ENCODE measurements around the gene SNUPN. TPM values are rescaled to one million over a fixed set of nuclear protein-coding genes. Genes with fewer than 3 reads are reported as not detected.

Gene SNUPN
- total and polyA plus RNA-seq, 10 of the 15 experiments (the other 5 are each of a cell fraction or from before 2014, with no cell fraction given), result 19.0 to 50.3 (median 32.5) TPM

DNA sequence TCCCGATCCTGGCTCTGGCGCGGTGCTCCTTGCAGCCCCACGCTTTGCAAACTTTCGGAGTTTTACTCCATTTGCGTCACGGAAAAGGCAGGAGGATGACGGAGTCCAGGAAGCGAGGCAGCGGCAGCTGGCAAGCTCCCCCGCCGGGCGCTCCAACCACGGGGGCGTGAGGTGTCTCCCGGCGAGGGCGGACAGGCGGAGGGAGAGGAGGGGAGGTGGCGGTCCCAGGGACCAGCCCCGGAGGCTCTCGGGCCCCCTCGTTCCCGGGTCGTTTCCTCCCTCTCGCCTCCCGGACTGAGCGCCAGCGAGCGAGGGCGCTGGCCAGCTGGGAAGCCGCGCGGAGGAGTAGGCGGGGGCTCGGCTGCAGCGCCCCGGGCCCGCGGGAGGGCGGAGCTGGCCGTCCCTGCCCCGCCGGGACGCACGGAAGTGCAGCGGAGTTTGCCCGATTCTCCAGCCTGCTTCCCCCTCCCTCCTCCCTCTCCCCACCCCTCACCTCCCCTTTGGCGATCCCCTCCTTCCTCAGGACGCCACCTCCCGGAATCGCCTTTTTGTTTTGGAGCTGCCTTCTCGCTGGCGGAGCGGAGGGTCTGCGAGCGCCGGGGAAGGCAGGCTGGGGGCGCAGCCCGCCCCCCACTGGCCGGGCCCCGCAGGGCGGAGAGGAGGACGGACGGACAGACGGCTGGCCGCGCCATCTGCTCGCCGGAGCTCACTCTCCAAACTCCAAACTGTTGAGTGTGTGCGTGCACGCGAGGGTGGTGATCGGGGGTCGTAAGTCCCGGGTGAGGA lies 22.0 kb upstream of the SNUPN start, which contains the start of gene SNX33 (continued):
- TF ChIP-seq, protein P1, sequence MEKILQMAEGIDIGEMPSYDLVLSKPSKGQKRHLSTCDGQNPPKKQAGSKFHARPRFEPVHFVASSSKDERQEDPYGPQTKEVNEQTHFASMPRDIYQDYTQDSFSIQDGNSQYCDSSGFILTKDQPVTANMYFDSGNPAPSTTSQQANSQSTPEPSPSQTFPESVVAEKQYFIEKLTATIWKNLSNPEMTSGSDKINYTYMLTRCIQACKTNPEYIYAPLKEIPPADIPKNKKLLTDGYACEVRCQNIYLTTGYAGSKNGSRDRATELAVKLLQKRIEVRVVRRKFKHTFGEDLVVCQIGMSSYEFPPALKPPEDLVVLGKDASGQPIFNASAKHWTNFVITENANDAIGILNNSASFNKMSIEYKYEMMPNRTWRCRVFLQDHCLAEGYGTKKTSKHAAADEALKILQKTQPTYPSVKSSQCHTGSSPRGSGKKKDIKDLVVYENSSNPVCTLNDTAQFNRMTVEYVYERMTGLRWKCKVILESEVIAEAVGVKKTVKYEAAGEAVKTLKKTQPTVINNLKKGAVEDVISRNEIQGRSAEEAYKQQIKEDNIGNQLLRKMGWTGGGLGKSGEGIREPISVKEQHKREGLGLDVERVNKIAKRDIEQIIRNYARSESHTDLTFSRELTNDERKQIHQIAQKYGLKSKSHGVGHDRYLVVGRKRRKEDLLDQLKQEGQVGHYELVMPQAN (conservative IDR thresholded peaks at IDR 0.05), result peak; percentile 74
- TF ChIP-seq NFYA (IDR thresholded peaks at IDR 0.05; ENCODE audit: borderline replicate concordance, low read depth, low read length) (no peak), POU2F2 (IDR thresholded peaks at IDR 0.05; ENCODE audit: borderline replicate concordance, low read depth, low read length) (no peak; the same call in 2 of the 3 replicates), RUNX3 (IDR thresholded peaks at IDR 0.05; ENCODE audit: low read length) (no peak), CHD4 (IDR thresholded peaks at IDR 0.05) (no peak), CREM (IDR thresholded peaks at IDR 0.05; ENCODE audit: low read depth) (no peak), WRNIP1 (IDR thresholded peaks at IDR 0.05; ENCODE audit: borderline replicate concordance, low read depth, low read length) (no peak), TCF7 (IDR thresholded peaks at IDR 0.05; ENCODE audit: borderline replicate concordance) (no peak), POLR2A (IDR thresholded peaks at IDR 0.05; ENCODE audit: low read depth, low read length) (peak; percentile 49; the same call in 1 of the 2 replicates), TCF12 (IDR thresholded peaks at IDR 0.05; ENCODE audit: low read depth, low read length) (0 out of 2 replicates have a peak, but pooled peaks have one; percentile 8), NR2C1 (IDR thresholded peaks at IDR 0.05) (no peak), TARDBP (IDR thresholded peaks at IDR 0.05; ENCODE audit: borderline replicate concordance) (no peak), STAT3 (IDR thresholded peaks at IDR 0.05; ENCODE audit: low read depth, low read length) (no peak), PML (IDR thresholded peaks at IDR 0.05; ENCODE audit: low read length) (no peak), ZZZ3 (IDR thresholded peaks at IDR 0.05; ENCODE audit: control insufficient read depth, insufficient read length, low read depth) (no peak), RAD21 (IDR thresholded peaks at IDR 0.05; ENCODE audit: insufficient read depth, low read depth, low read length) (peak; percentile 7; the same call in 1 of the 2 replicates), TCF3 (IDR thresholded peaks at IDR 0.05; ENCODE audit: borderline replicate concordance, insufficient read depth, low read depth, low read length) (no peak)
- TF ChIP-seq, protein P2, sequence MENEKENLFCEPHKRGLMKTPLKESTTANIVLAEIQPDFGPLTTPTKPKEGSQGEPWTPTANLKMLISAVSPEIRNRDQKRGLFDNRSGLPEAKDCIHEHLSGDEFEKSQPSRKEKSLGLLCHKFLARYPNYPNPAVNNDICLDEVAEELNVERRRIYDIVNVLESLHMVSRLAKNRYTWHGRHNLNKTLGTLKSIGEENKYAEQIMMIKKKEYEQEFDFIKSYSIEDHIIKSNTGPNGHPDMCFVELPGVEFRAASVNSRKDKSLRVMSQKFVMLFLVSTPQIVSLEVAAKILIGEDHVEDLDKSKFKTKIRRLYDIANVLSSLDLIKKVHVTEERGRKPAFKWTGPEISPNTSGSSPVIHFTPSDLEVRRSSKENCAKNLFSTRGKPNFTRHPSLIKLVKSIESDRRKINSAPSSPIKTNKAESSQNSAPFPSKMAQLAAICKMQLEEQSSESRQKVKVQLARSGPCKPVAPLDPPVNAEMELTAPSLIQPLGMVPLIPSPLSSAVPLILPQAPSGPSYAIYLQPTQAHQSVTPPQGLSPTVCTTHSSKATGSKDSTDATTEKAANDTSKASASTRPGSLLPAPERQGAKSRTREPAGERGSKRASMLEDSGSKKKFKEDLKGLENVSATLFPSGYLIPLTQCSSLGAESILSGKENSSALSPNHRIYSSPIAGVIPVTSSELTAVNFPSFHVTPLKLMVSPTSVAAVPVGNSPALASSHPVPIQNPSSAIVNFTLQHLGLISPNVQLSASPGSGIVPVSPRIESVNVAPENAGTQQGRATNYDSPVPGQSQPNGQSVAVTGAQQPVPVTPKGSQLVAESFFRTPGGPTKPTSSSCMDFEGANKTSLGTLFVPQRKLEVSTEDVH (IDR thresholded peaks at IDR 0.05; ENCODE audit: low read depth, partially characterized antibody), result no peak
- TF ChIP-seq, protein P3, sequence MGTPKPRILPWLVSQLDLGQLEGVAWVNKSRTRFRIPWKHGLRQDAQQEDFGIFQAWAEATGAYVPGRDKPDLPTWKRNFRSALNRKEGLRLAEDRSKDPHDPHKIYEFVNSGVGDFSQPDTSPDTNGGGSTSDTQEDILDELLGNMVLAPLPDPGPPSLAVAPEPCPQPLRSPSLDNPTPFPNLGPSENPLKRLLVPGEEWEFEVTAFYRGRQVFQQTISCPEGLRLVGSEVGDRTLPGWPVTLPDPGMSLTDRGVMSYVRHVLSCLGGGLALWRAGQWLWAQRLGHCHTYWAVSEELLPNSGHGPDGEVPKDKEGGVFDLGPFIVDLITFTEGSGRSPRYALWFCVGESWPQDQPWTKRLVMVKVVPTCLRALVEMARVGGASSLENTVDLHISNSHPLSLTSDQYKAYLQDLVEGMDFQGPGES (IDR thresholded peaks at IDR 0.05), result no peak
- TF ChIP-seq, protein P4, sequence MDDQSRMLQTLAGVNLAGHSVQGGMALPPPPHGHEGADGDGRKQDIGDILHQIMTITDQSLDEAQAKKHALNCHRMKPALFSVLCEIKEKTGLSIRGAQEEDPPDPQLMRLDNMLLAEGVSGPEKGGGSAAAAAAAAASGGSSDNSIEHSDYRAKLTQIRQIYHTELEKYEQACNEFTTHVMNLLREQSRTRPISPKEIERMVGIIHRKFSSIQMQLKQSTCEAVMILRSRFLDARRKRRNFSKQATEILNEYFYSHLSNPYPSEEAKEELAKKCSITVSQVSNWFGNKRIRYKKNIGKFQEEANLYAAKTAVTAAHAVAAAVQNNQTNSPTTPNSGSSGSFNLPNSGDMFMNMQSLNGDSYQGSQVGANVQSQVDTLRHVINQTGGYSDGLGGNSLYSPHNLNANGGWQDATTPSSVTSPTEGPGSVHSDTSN (IDR thresholded peaks at IDR 0.05; ENCODE audit: insufficient replicate concordance, low read depth, low read length), result no peak
- TF ChIP-seq, protein P5, sequence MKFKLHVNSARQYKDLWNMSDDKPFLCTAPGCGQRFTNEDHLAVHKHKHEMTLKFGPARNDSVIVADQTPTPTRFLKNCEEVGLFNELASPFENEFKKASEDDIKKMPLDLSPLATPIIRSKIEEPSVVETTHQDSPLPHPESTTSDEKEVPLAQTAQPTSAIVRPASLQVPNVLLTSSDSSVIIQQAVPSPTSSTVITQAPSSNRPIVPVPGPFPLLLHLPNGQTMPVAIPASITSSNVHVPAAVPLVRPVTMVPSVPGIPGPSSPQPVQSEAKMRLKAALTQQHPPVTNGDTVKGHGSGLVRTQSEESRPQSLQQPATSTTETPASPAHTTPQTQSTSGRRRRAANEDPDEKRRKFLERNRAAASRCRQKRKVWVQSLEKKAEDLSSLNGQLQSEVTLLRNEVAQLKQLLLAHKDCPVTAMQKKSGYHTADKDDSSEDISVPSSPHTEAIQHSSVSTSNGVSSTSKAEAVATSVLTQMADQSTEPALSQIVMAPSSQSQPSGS (IDR thresholded peaks at IDR 0.05; ENCODE audit: low read length), result no peak
